Heart left ventricle (tissue), 13 donors: ENCODE measurements around the gene RBP4.

Experiments
- POLR2A ChIP-seq, 2 donors: fragments of 450-650 bp; IDR thresholded peaks; one replicate each; pipeline ENCODE4 v1.6.1; 2017; ENCODE audit warnings: antibody characterized with exemption in 2 of 2, mild to moderate bottlenecking in 2 of 2, moderate library complexity in 2 of 2
- TF ChIP-seq, protein P1 (sequence below), 12 donors: fragments of 200-600 bp; sonication (generic) in 4 of 12; IDR thresholded peaks; one replicate each; pipeline versions ENCODE4 v1.5.0 to v1.8.0; 2018 to 2022; ENCODE audit warnings: antibody characterized with exemption in 12 of 12, mild to moderate bottlenecking in 5 of 12
- donor health status: ischemic (EF 13 %, LVEDD 7.1; RV severe dilation, severe dysfunction).
- donor health status: DM: no; HTN: yes; CAD: no.
- donor health status: DM: no; HTN: no; CAD: no.
- donor health status: ischemic (EF 25% LVEDD 6.9; RV normal size, moderate dysfunction).
- donor health status: ischemic (EF 25% LVEDD 5.7; RV mildly dilated, moderate dysfunction).
- donor health status: ischemic (EF 35%, LVEDD 5.7; RV mildly dilated, moderate dysfunction).
- donor health status: nonischemic (EF 11% LVEDD 7.7; RV severe dilation, severe dysfunction).
- donor health status: DM: yes; HTN: yes; CAD: no.
- donor health status: PGD.
- donor health status: ischemic (EF 29% LVEDD 5.4; RV normal size, mild dysfunction).
- donor health status: nonischemic (EF 23%, LVEDD 6.1; RV moderate dilation, normal function).

DNA sequence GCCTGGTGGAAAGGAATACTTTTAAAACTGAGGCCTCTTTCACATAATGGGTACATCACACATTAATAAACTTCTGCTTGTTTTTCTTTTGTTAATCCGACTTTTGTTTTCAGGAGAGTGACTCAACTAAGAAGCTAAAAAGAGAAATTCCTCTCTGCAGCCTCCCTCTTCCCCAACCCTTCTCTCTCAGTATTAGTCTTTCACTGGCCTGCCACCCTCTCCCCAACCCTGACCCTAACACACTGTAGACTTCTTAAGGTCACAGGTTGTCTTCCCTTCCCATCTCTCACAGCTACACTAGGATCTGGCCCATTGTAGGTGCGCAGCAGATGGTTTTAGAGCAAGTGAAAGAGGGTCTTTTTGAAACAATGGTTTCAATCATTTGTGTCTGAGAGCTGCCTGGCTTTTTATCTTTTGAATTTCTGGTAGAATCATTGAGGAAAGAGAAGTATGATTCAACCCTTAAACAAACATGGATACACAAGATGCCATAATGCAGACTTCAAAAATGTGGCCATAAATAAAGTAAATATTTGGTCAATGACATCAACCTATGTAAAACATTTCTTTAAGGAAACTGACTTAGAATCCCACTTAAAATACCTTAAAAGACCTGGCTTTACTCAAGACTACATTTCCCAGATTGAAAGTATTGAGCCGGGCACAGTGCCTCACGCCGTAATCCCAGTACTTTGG lies 52.5 kb downstream of the RBP4 start:
- TF ChIP-seq, protein P1, sequence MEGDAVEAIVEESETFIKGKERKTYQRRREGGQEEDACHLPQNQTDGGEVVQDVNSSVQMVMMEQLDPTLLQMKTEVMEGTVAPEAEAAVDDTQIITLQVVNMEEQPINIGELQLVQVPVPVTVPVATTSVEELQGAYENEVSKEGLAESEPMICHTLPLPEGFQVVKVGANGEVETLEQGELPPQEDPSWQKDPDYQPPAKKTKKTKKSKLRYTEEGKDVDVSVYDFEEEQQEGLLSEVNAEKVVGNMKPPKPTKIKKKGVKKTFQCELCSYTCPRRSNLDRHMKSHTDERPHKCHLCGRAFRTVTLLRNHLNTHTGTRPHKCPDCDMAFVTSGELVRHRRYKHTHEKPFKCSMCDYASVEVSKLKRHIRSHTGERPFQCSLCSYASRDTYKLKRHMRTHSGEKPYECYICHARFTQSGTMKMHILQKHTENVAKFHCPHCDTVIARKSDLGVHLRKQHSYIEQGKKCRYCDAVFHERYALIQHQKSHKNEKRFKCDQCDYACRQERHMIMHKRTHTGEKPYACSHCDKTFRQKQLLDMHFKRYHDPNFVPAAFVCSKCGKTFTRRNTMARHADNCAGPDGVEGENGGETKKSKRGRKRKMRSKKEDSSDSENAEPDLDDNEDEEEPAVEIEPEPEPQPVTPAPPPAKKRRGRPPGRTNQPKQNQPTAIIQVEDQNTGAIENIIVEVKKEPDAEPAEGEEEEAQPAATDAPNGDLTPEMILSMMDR (IDR thresholded peaks at IDR 0.05) = no peak
- TF ChIP-seq POLR2A (IDR thresholded peaks at IDR 0.05) = no peak
